Hepatocyte (in vitro differentiated cells): ENCODE measurements around the gene JOSD2.

ENCODE experiments used
- CTCF ChIP-seq: fragments of 200-600 bp; sonication (generic); IDR thresholded peaks from 2 replicates; pipeline ENCODE4 v1.5.1; 2016; ENCODE audit warnings: antibody characterized with exemption, mild to moderate bottlenecking; ENCODE audit not compliant: poor library complexity
- EZH2 ChIP-seq: fragments of 200-600 bp; sonication (generic); IDR thresholded peaks from 2 replicates; pipeline ENCODE4 v1.6.1; 2016; ENCODE audit warnings: antibody characterized with exemption, mild to moderate bottlenecking, borderline replicate concordance

- TF ChIP-seq EZH2 (no peak), CTCF (no peak)
These were observed 2.2 kb downstream of the JOSD2 start for GRCh38 chr19:50508843-50509190.
